GM12875 (cell line): ENCODE results near the gene CCBE1.

Source experiments
- H3K4me3 ChIP-seq: one replicate; pipeline ENCODE4 v1.5.1; 2011; ENCODE audit warnings: low read depth, low read length, control low read depth
- TF ChIP-seq, protein P1 (sequence below): IDR thresholded peaks from 2 replicates; pipeline ENCODE4 v1.5.1; 2011; ENCODE audit warnings: low read depth, mild to moderate bottlenecking, control low read depth, inconsistent platforms, low read length, moderate library complexity, borderline replicate concordance; ENCODE audit not compliant: insufficient read depth

The CCBE1 gene

DNA sequence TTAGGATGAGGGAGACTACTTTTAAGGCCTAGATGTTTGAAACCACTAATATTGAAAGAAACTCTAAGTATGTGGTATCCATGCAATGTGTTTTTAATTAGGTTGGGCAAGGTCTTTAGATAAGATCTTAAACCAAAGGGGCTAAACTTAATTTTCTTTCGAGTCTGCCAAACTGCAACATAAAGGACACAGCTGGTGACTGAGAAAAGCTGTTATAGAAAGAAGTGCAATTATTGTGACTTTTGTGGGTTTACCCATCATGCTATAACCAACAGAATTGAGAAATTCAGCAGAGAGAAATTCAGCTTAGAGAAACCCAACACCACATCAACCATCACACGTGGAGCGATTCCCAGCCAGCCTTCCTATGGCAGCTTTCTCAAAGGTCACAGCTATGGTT, 218.6 kb downstream of the CCBE1 start:
- TF ChIP-seq, protein P1, sequence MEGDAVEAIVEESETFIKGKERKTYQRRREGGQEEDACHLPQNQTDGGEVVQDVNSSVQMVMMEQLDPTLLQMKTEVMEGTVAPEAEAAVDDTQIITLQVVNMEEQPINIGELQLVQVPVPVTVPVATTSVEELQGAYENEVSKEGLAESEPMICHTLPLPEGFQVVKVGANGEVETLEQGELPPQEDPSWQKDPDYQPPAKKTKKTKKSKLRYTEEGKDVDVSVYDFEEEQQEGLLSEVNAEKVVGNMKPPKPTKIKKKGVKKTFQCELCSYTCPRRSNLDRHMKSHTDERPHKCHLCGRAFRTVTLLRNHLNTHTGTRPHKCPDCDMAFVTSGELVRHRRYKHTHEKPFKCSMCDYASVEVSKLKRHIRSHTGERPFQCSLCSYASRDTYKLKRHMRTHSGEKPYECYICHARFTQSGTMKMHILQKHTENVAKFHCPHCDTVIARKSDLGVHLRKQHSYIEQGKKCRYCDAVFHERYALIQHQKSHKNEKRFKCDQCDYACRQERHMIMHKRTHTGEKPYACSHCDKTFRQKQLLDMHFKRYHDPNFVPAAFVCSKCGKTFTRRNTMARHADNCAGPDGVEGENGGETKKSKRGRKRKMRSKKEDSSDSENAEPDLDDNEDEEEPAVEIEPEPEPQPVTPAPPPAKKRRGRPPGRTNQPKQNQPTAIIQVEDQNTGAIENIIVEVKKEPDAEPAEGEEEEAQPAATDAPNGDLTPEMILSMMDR: no peak

DNA sequence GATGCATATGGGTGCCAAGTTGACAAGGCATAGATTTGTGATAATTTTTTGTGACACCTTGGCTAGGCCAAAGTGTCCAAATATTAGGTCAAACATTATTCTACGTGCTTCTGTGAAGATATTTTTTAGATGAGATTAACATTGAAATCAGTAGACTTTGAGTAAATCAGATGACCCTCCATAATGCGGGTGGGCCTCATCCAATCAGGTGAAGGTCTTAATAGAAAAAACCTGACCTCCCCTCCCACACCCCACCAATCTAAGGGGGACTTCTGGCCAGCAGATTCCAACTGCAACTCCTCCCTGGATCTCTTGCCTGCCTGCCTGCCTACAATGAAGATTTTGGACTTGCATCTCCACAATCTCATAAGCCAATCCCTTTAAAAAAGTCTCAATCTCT, 219.4 kb downstream of the CCBE1 start:
- TF ChIP-seq, protein P1: no peak

More for the DNA sequence above, 218.6 kb downstream of the CCBE1 start:
- no peak overlapping the region for H3K4me3 ChIP-seq

GRCh38 chr18:59470561-59471121, 226.6 kb downstream of the CCBE1 start:
- H3K4me3 ChIP-seq: no peak overlapping the region
- TF ChIP-seq, protein P1: no peak

More for the DNA sequence above, 219.4 kb downstream of the CCBE1 start:
- no peak overlapping the region for H3K4me3 ChIP-seq

- TF ChIP-seq, protein P1: no peak
- H3K4me3 ChIP-seq: no peak overlapping the region
Observed at GRCh38 chr18:59469463-59470180, 227.6 kb downstream of the CCBE1 start.

GRCh38 chr18:59468821-59469220, 228.4 kb downstream of the CCBE1 start:
- TF ChIP-seq, protein P1: no peak
- H3K4me3 ChIP-seq: no peak overlapping the region

DNA sequence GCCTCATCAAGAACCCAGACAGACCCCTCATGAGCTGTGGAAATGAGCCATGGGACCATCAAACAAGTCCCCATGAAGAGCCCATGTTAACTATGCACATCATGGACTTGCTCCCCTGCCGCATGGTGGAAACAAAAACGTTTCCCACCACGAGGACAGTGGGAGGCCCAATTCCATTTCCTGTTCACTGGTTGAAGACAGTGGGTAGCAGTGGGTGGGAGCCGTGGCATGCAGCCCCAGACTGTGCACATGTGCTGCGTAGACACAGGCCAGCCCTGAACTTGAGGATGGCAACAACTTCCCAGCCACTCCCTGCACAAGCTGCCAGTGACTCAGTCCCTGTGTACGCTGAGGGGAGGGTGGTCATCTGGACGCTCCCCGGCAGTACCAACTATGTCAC, 229.7 kb downstream of the CCBE1 start:
- TF ChIP-seq, protein P1: no peak
- H3K4me3 ChIP-seq: no peak overlapping the region

- TF ChIP-seq, protein P1: no peak
- no peak overlapping the region for H3K4me3 ChIP-seq
Observed at GRCh38 chr18:59466980-59467379, 230.2 kb downstream of the CCBE1 start.
